GM18873 (cell line): ENCODE data around the gene ZBP1.

Source experiments
- ATAC-seq: cut with Tn5 transposase; IDR thresholded peaks from one replicate; pipeline ENCODE4 v1.9.1; 2021; ENCODE audit warnings: mild to moderate bottlenecking, moderate library complexity, moderate number of reproducible peaks; ENCODE audit not compliant: unreplicated experiment, low FRiP score

ZBP1 gene

DNA sequence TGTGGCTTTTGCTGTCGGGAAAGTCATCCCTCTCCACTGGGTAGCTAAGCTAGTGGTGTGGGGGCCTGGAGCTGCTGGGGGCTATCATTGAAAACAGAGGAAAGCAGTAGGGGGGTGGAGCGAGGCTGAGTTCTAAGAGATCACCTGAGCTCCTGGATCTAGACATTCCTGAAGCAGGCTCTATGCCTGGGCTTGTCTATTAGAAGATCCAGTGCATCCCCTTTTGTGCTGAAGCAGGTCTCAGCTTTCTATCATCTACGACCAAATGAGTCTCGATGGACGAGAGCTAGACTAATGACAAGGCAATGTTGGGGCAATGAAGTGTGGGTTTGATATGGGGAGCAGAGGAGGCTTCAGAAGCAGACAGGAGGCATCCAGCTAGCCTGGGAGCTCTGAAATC, 18.5 kb downstream of the ZBP1 start:
- ATAC-seq: no peak

DNA sequence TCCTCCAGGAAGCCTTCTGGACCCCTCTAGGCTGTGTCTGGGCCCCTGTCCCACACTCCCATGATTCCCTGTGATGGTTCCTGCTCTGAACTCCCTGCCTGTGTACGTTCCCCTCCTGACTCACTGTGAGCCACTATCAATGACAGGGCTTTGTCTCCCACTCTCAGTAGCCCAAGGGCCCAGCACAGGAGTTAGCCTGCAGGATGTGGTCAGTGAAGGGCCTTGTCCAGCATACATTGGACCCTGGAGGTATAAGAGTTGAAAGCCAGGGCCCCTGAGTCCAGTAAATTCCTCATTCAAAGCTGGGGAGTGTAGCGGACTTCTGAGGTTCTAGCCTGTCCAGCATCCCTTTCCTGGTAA, 19.0 kb downstream of the ZBP1 start:
- no peak for ATAC-seq

- no peak for ATAC-seq
Observed at GRCh38 chr20:57600320-57601210, 19.7 kb downstream of the ZBP1 start.

DNA sequence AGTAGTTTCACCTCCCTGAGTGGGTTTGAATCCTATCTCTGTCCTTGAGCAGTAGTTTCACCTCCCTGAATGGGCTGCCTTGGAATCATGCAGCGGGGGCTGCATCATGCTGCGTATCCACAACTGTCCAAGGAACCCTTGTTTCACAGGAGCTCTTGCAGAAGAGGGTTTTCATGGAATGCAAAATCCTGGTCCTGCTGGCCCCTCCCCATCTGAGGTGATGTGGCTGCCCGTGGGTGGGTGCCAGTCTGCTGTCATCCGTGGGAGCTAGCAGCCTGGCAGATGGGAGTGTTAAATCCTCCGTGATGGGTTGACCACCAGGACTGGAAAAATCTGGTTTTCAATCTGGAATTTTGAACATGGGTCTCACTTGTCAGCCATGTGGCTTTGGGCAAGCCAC, 21.7 kb downstream of the ZBP1 start:
- no peak for ATAC-seq

DNA sequence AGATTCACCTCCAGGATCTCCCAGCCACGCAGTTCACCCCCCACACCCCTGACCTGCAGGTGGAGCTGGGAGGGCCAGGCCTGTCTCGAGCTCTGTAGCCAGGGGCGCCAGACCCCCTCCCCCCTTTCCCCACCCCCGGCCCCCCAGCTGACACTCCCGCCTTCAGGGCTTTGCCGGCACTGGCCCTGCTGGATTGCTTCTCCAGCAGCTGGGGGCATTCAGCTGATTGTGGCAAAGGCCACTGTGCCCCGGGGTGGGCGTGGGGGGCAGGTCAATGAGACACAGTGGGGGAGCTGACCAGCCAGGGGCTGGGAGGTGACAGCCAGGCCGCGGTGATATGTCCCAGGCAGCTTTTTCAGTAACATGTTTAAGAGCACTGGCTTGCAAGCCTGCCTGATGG, 22.2 kb downstream of the ZBP1 start:
- no peak for ATAC-seq

GRCh38 chr20:57596998-57597939, 23.0 kb downstream of the ZBP1 start:
- no peak for ATAC-seq

DNA sequence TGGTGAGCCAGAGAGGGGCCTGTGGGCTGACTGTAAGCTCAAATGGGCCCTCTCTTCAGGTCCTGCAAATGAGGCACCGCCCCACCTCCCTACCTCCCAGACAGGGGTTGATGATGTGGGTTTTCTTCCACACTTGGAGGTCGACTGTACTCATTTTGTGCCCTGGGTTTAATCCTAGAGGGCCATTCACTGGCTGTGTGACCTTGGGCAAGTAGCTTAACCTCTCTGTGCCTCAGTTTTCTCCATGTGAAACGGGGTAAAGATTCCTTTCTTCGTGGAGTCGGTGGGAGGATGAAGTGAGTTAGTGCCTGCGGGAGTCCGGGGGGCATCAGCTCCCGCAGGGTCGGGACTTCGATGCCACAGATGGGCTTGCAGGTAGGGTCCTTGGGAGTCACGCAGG, 23.9 kb downstream of the ZBP1 start:
- ATAC-seq: no peak

- ATAC-seq: no peak
Observed at GRCh38 chr20:57595041-57596030, 24.9 kb downstream of the ZBP1 start.

GRCh38 chr20:57594092-57594951, 25.9 kb downstream of the ZBP1 start:
- ATAC-seq: no peak

DNA sequence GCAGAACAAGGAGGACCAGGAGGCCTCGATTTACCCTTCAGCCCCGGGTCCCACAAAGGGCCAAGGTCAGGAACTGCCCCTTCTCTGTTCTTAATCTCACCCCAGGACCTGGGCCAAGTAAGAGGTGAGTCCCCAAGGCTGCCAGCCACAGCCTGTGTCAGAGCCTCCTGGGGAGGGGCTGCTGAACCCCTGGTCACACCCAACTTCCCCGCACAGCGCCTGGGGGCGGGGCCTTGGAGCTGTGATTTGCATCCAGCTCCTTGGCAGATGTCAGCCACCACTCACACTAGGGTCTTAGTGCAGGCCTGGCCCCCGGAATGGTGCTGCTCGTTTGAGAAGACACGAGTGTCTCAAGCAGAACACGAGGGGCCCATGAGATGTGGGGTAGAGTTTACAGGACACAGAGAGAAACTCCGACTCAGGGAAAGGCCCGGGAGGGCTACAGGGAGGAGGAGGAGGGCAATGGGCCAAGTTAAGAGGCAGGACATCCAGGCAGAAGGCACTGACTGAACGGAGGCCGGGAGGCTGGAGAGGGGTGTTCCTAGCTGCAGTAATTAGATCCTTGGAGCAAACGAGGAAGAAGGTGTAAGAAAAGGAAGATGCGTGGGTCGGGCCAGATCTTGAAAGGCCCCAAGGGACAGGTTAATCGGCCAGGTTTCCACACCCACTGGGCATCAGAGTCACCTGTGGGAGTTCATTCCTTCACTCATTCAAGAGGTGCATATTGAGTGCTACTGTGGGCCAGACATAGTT, 26.9 kb downstream of the ZBP1 start:
- ATAC-seq: no peak

DNA sequence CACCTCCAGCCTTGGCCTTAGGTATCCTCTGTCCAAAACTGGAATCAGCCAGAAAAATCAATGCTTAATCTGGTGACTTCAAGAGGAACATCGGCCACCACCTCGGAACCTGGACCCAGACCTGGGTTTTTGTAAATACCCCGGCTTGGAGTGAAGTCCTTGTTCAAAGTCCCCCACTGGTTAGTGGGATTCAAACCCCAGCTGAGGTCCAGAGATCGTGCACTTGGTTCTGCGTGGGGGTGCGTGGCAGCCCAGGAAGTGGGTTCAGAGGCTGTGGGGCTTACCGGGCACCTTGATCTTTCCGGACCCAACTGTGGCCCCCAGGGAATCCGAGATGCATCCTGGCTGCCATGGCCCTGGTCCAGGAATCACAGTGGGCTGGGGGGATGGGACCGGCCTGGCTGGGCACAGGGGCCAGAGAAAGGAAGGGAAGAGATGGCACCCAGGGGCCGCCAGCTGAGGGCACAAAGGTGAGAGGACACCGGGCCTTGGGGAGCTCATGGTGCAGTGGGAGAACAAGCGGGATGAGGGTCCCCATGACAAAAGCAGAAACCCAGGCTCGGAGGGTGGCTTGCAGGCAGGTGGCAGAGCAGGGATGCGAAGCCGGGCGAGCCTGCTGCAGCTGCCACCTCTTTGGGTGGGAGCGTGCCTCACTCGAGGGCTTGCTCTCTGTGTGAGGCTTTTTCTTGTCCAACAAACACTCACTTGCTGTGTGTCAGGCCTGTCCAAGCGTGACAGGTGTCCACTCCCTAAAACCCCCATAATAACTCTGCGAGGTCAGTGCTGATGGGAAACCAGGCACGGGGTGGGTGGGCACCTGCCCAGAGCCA, 27.7 kb downstream of the ZBP1 start:
- ATAC-seq: no peak

GRCh38 chr20:57591289-57592229, 28.7 kb downstream of the ZBP1 start:
- ATAC-seq: no peak

DNA sequence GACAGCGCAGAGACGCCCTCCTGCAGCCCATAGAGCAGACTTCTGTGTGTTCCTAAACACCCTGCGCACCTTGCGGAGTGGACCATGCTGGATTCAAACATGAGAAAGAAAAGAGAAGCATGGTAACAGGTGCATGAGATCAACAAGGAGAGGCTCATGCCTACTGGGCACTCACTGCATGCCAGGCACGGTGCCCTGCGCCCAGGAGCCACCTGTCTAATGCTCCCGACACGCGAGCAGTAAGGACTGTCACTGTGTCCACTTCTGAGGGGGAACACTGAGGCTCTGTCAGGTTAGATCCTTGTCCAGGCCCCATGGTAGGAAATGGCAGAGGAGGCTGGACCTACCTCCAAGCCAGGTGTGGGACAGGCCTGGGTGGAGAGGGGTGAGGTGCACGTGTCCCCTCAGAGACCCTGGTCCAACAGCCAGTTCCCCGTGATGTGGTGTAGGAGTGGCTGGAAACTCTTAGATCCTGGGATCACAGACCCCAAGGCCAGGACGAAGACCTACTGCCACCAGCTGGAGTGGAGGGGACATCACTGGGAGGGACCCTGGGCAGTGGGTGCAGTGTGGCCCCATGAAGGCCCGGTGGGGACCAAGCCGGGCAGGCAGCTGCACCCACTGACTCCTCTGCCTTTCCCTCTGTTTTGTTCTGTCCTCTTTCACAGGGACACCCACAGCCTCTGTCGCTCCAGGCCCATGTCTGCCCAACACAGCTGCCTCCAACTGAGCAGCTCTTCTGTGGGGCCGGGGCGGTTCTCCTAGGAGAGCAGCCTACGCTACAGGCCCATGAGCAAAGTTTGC, 29.5 kb downstream of the ZBP1 start:
- ATAC-seq: no peak

DNA sequence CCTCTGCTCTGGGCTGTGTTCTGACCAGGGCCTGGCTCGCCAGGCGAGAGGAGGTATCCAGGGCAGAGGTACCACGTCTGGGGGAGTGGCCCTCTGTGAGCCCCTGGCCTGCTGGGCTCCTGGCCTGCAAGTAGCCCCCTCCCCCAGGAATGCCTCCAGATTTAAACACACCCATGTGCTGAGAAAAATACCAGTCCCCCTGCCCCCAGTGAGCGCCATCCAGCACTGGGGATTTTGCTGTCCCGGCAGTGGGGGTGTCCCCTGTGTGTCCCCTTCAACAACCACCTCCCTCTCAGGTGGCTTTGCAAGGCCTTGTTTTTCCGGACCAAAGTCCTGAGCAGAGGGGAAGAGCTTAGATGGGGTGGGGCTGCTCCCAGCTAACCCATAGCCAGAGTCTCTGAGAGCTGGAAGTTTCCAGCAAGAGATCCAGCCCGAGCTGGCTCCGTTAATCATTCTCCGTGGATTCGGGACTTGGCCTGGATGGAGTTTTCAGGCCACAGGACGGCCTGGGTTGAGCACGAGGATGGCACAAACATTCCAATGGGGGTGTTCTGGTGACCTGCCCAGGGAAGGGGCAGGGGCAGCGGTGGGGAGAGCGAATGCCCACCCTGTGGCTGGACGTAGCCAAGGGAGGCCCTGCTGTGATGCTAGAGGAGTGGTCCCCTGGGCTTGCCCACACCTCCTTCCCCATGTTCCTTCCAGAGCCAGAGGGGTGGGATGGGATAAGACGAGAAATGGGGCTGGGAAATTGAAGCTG, 30.3 kb downstream of the ZBP1 start:
- ATAC-seq: no peak

GRCh38 chr20:57589123-57589727, 31.0 kb downstream of the ZBP1 start:
- ATAC-seq: no peak
